ENCODE results near the gene HEATR5A.

DNA sequence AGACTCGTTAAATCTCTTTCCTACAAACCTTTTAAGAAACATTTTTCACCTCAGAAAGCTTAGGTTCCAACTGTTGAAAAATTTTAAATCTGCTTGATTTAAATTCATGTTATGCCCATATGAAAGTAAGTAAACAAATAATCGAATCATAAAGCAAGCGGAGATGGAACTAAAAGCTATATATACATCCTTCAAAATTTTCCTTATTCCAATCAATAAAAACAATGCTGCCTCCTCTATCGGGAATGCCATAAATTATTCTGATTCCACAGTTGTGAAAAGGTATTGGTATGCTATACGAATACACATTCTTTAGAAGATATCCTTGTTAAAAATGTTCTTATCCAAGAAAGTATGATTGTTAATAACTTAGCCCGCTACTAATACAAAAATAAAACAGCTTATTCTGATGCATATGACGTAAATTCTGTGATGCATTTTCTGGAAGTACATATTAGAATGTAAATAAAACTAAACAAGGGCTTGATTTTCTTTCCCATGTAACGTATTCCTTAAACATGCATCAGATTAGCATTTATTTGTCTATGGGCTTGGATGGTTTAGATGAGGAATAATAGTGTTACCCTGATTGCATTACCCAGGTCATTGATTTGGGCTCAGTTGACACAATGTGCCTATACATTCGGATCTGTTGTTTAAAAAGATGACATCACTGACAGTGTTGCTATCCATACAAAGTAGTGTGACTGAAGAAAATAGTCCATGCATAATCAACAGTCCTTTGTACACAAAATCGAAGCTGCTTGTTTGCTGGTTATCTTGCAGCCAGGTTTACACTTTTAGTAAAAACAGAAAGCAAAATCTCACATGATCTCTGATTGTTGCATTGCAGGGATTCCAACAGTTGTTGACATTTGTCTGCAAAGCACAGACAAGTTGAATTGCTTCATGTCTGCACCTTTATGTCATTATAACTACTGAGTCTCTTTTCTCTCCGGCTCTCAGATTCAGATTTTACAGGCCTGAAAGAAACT, 37.6 kb upstream of the HEATR5A start:
- TF ChIP-seq, protein P1, sequence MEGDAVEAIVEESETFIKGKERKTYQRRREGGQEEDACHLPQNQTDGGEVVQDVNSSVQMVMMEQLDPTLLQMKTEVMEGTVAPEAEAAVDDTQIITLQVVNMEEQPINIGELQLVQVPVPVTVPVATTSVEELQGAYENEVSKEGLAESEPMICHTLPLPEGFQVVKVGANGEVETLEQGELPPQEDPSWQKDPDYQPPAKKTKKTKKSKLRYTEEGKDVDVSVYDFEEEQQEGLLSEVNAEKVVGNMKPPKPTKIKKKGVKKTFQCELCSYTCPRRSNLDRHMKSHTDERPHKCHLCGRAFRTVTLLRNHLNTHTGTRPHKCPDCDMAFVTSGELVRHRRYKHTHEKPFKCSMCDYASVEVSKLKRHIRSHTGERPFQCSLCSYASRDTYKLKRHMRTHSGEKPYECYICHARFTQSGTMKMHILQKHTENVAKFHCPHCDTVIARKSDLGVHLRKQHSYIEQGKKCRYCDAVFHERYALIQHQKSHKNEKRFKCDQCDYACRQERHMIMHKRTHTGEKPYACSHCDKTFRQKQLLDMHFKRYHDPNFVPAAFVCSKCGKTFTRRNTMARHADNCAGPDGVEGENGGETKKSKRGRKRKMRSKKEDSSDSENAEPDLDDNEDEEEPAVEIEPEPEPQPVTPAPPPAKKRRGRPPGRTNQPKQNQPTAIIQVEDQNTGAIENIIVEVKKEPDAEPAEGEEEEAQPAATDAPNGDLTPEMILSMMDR (conservative IDR thresholded peaks at IDR 0.05; ENCODE audit: low read depth, low read length): no peak
- TF ChIP-seq EZH2 (IDR thresholded peaks at IDR 0.05; ENCODE audit: borderline replicate concordance, low read depth, low read length, poor library complexity, severe bottlenecking): no peak
